DMS153 treated with DMSO at 0.1 percent for 48 hours (cell line): ENCODE results near the gene PISD.

Source experiments
- DNase-seq: peaks from one replicate; lab custom pipeline; 2025; ENCODE audit not compliant: unreplicated experiment; lab: John Stamatoyannopoulos, UW

PISD gene

GRCh38 chr22:31575190-31575589 lies 86.8 kb downstream of the PISD start:
- no peak for DNase-seq

- DNase-seq = no peak
These were observed 87.9 kb downstream of the PISD start for GRCh38 chr22:31574055-31574670.

GRCh38 chr22:31572939-31573338 lies 89.1 kb downstream of the PISD start:
- no peak for DNase-seq

GRCh38 chr22:31569126-31569525 lies 92.9 kb downstream of the PISD start:
- DNase-seq = peak; percentile 4
